Activated T-cell treated with anti-CD3 and anti-CD28 coated beads for 1 hour (primary cell): Measurements from ENCODE around the gene COBLL1.
"Not testable (repeated sequence)": the region's sequence is repeated elsewhere in the genome, so short reads cannot be mapped to it uniquely, and the experiment has no call there.

ENCODE experiments used
- DNase-seq: peaks from one replicate; pipeline ENCODE4 v3.0.0-alpha.2; 2020; ENCODE audit warnings: low read depth

The COBLL1 gene

DNA sequence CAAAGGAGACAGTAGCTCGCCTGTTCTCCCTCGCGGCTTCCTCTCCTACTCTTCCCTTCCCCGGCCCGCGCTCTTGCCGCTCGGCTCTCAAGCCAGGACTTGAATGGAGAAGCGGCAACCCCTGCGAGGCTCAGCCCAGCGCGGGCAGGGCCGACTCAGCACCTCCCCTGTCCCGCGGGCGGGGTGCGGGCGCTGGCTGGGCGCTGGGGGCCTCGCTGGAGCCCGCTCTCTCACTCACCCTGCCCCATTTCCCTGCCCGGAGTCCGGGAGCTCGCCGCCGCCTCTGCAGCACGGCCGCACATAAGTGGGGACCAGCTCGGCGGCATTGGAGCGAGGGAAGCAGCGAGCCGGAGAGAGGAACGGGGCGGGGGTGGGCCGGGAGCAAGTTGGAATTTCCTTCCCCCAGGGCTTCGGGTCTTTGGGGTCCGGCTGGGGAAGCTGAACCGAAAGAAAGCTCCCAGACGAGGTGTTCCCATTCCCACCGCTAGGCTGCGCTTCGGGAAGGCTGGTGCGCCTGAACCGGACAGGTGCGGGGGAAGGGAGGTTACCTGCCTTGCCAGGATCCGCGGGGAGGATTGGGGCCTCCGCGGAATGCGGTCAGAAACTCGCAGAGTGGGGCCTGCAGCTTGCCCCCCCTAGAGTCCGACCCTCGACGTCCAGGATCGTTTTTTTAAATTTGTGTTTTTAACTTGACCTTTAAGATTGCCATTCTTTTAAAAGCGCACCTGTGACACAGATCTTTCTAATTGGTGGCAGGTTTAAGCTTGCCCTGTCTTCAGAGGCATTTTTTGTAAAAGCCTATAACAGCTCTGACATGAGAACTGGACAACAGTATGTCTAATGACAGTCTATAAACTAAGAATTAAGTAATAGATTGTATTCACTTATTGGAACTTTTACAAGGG lies at the start of gene COBLL1:
Gene COBLL1, minus strand, starts transcription at position 105 of the 905 bp plus-strand sequence. CDS start 627 bp downstream, outside the sequence.
- peak; percentile 2 for DNase-seq

GRCh38 chr2:164890544-164890943 lies 48.9 kb upstream of the COBLL1 start:
- no peak for DNase-seq

GRCh38 chr2:164888592-164888991 lies 47.0 kb upstream of the COBLL1 start:
- DNase-seq = no peak

DNA sequence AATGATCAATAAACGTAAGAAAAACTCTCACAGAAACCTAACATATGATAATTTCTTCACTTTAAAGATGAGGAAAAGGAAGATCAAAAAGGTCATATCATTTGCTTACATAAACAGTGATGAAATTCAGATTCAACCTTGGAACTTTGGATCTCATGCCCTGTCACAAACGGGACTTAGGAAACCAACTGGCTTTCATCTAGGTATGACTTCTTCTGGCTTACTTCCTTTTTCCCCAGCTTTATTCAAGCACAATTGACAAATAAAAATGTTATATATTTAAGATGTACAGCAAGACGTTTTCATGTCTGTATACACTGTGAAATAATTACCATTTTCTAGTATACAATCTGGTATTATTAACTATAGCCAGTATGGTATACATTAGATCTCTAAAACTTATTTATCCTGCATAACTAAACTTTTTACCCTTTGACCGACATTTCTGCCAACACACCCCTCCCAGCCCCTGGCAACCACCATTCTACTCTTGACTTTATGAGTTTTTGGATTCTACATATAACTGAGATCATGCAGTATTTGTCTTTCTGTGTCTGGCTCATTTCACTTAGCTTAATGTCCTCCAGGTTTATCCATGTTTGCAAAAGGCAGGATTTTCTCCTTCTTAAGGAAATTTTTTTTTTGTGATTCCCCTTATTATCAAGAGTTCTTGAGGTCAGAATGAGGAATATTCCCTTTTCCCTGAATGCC lies 46.0 kb upstream of the COBLL1 start:
- no peak for DNase-seq

DNA sequence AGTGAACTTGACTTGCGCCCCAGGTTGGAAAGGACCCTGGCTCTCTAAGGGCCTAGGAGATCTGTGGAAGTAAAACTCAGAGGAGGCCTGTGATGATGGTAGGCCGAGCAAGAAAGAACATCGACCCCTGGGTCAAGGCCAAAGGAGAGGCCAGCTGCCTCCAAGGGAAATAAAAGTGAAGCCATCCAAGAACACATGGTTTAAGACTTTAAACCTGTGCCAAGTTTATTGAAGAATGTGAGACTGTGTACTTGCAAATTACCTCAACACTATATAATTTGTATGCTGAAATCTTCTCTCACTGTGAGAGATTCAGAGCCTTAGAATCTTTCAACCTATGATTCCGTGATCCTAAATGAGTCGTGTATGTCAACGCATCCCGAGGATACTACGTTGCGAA lies 40.7 kb upstream of the COBLL1 start:
- DNase-seq = no peak

- DNase-seq = no peak
Measured at GRCh38 chr2:164881524-164881923, 39.9 kb upstream of the COBLL1 start.

DNA sequence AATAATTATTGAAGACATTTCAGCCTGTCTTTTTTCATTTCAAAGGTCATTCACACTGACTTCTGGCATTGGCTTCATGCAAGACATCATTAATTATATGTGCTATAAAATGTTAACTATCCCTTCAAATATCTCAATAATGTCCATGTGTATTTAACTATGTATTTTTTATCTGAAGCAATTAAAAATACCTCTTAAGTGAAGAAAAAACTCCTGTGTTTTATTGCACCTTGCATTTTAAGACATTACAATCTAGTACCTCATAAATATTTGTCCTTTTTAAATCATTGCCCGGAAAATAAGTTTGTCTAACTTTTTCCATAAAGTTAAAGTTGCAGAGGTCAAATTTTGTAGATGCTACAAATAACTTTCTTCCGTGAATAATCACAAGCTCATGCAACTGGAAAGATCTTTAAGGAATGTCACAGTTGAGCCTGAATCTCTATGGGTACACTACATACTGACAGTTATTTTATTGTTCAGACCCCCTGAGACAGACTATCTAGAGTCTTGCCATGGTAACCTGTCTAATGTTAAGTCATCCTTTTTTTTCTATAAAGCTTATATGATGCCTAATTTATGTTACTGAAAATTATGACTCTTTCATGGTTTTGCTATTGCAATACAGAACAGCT lies 38.4 kb upstream of the COBLL1 start:
- no peak for DNase-seq

GRCh38 chr2:164877927-164878326 lies 36.3 kb upstream of the COBLL1 start:
- DNase-seq = no peak

DNA sequence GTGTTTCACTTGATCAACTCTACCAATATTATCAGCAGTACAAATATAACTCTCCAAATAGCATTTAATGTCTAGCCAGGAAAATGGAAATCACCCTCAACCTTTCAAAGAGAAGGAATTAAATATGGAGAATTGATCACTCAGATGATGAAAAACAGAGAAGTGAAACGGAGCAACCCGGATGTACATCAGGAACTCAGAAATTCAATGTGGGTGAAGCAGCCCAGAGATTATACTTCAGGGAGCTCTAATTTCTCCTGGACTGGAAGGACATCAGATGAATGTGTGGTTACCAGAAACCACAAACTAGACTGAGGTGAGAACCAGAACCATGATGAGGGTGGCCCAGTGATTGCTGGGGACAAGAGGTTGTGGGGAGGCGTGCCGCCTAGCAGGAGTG lies 35.5 kb upstream of the COBLL1 start:
- no peak for DNase-seq

- DNase-seq = no peak
Measured at GRCh38 chr2:164875334-164876205, 33.9 kb upstream of the COBLL1 start.

GRCh38 chr2:164873210-164873908 lies 31.7 kb upstream of the COBLL1 start:
- DNase-seq = no peak

DNA sequence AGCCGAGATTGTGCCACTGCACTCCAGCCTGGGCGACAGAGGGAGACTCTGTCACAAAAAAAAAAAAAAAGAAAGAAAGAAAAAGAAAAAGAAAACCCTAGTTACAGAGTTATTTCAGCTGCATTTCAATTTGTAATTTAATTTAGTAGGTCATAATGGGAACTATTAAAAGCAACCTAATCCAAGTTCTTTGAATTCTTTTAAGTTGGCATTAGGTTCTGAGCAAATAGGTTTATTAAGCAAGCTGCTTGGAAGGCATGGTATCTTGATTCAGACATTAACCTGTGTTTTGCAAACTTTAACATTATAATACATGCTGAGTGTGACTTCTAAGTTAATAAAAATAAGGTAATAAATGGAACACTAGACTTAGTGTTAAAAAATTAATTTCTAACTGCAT lies 29.8 kb upstream of the COBLL1 start:
- DNase-seq = no peak

DNA sequence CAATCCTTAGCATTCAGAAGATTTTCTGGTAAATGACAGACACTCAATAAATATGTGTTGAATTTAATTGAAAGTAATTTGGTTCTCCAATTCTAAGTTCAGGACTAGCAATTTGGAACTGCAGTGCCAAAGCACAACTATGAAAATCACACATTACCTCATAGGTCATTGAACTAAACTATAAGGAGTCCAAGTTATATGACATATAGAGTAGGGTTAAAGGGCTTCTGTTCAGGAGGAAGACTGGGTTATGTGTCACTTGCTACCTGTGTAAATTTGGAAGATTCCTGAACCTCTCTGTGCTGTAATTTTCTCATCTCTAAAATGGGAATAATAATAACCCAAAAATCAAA lies 27.8 kb upstream of the COBLL1 start:
- DNase-seq = no peak

DNA sequence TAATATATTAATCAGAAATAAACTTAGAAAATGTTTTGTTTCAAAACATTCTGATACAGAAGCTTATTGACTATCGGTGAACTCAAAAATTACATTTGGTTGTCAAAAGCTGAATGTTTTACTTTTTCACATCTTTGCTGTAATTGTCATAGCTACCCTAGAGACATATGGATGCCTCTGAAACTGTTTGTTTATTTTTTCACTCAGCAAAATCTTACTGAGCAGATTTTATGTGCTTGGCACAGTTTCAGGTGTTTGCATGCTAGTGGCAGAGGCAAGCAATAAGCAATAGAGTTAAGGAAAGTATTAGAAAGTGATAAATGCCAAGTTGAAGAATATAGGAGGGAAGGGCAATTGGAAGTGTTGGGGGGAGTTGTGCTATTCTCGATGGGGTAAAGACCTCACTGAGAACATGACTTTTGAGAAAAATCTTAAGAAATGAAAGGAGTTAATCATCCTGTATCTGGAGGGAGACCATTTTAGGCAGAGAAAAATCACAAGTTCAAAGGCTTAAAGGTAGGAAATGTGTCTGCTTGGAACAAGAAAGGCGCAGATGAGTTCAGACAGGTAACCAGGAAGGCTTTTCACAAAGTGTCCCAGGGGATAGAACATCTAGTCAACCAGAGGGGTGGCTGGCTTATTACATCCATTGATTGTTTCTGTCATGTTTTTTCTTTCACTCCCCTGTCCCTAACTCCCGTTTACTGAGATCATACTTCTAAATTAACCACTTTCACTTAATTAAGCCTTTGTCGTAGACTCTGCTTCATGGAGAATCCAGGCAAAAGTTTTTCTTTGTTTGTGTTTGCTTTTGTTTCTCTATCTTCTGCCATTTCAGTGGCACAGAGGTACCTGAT lies 27.2 kb upstream of the COBLL1 start:
- DNase-seq = no peak

DNA sequence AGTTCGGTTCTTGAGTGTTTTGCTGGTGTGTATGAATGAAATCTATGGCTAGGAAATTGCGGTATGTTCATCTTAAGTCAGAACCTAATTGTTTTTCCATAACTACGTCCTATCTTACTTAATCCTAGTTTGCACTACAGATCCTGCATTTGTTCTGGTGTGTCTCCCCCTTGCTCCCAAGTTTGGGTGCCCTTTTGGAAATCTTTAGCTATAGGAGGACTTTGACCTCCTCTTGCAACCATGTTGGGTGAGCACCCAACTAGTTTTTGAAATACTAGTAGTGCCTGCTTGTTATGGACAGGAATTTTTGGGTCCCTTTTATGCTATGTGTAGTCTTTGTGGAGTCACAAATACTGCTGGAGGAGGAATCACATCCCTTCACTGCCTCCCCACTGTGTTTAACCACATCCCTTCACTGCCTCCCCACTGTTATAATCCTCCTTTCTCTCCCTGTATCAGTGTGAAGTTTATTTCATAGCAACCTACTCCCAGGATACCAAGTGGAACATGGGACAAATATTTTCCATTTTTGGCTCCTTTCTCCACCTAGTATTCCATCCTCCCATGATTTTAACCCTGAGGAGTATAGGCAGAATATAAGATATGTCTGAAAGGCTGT lies 26.3 kb upstream of the COBLL1 start:
- DNase-seq = no peak

- DNase-seq = not testable (repeated sequence)
Measured at GRCh38 chr2:164866381-164866780, 24.8 kb upstream of the COBLL1 start.

DNA sequence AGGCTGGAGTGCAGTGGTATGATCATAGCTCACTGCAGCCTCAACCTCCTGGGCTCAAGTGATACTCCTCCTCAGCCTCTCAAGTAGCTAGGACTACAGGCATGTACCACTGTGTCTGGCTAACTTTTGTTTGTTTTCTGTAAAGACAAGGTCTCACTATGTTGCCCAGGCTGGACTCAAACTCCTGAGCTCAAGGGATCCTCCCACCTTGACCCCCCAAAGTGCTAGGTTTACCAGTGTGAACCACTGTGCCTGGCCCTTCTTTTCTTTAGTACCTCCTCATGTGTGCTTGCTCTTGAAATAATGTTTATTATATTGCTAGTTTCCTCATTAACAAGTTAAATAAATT lies 19.0 kb upstream of the COBLL1 start:
- DNase-seq = no peak

DNA sequence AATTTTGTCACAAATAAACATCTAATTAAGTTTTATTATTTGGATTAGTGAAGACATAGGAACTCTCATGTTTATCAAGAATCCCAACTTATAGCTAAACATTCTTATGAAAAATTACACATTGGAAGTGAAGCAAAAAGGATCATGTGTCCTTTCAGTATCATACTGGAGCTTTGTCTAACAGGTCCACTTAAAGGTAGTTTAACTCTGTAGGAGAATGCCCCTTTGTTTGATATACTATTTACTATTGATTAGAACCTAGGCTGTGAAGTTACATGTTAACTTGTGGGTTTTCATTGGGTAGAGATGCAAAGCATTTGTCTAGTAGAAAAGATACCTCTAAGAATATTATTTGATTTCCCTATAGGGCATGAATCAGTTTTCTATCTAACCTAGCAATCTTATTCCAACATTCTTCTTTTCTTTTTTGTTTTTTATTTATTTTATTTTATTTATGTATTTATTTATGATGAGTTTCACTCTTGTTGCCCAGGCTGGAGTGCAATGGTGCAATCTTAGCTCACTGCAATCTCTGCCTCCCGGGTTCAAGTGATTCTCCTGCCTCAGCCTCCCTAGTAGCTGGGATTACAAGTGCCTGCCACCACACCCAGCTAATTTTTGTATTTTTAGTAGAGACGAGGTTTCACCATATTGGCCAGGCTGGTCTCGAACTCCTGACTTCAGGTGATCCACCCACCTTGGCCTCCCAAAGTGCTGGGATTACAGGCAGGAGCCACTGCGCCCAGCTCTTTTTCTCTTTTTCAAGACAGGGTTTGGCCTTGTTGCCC lies 18.5 kb upstream of the COBLL1 start:
- not testable (repeated sequence) for DNase-seq

DNA sequence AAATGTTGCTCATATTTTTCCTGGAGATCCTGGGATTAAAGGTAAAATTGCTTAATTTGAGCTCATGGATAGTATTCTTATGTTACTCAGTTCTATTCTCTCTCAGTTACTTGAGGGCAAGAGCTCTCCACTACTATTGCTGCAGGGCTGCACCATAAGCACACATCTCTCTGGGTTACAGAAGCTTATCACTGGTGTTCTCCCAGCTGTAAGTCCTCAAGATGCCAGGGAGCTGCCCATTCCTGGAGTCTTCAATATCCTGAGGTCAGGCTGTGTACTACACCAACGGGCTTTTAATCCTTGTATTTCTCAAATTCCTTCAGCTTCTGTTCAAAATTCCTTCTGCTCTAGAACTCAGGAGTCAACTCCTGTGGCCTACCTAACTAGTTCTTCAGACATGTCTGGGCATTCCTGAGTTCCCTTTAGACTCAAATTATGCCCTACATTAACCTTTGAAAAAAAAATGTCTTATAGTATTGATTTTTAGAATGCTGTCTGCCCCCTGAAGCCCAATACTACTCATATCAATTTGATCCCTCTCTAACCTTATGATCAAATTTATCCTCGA lies 17.7 kb upstream of the COBLL1 start:
- DNase-seq = no peak
